GM12878 (cell line): ENCODE data around the gene MAOA. TPM values are rescaled to one million over a fixed set of nuclear protein-coding genes. Genes with fewer than 3 reads are reported as not detected.

Experiments
- ATAC-seq: fragments of 200-7000 bp; cut with Tn5 transposase; 3 replicates; pipeline ENCODE4 v1.9.1; 2020; ENCODE audit warnings: mild to moderate bottlenecking, moderate library complexity
- BruUV-seq: library from RNA; stranded (reverse); fragments of 400-500 nt; replicated peaks from 2 replicates; lab custom pipeline; 2021; lab: Mats Ljungman, UMichigan
- CTCF ChIA-PET: fragments of 300-600 bp; sonication (Branson Sonifier 250); formaldehyde crosslinking; extraction: SDS; loops from one replicate; lab custom pipeline; 2021; ENCODE audit warnings: inconsistent platforms; lab: Yijun Ruan, JAX
- POLR2A ChIA-PET: fragments of 350-600 bp; formaldehyde crosslinking; extraction: SDS; loops from one replicate; lab custom pipeline; 2021; ENCODE audit warnings: inconsistent platforms; lab: Charles Lee
- RAD21 ChIA-PET: fragments of 300-600 bp; sonication (Branson Sonifier 250); formaldehyde crosslinking; loops from one replicate; lab custom pipeline; 2023; ENCODE audit warnings: antibody characterized with exemption; ENCODE audit not compliant: unreplicated experiment; lab: Charles Lee
- SMC1A ChIA-PET: fragments of 300-600 bp; sonication (Branson Sonifier 250); formaldehyde crosslinking; loops from one replicate; lab custom pipeline; 2023; ENCODE audit not compliant: unreplicated experiment, uncharacterized antibody; lab: Charles Lee
- DNase-seq: peaks from one replicate; pipeline ENCODE4 v3.0.0-alpha.2; 2011; ENCODE audit warnings: low read depth, low spot score
- FAIRE-seq: peaks from 3 replicates; lab custom pipeline; 2011; peaks lifted over from hg19 to GRCh38; lab: Jason Lieb, UNC
- H2AFZ ChIP-seq: 2 replicates; pipeline ENCODE4 v1.6.0; 2011; ENCODE audit warnings: low read depth, low read length, control low read depth; ENCODE audit not compliant: control insufficient read depth
- H3K27ac ChIP-seq: 2 replicates; pipeline ENCODE4 v1.5.1; 2011; ENCODE audit warnings: control low read depth; ENCODE audit not compliant: control insufficient read depth, insufficient read depth
- H3K27me3 ChIP-seq, 2 experiments: replicated peaks in 1 of 2; 2 replicates each; pipeline versions ENCODE4 v1.6.0 to v1.6.1; 2011; ENCODE audit warnings: low read length in 1 of 2; ENCODE audit not compliant: control insufficient read depth in 2 of 2, insufficient read depth in 2 of 2
- H3K36me3 ChIP-seq, 2 experiments: 2 replicates each; pipeline ENCODE4 v1.5.1; 2011; ENCODE audit warnings: low read length in 1 of 2; ENCODE audit not compliant: control insufficient read depth in 2 of 2, insufficient read depth in 2 of 2
- H3K4me1 ChIP-seq: 2 replicates; pipeline ENCODE4 v1.6.1; 2011; ENCODE audit warnings: mild to moderate bottlenecking, low read length, moderate library complexity, mixed read lengths; ENCODE audit not compliant: control insufficient read depth, insufficient read depth
- H3K4me2 ChIP-seq: 2 replicates; pipeline ENCODE4 v1.6.0; 2011; ENCODE audit warnings: control low read depth; ENCODE audit not compliant: control insufficient read depth, insufficient read depth
- H3K4me3 ChIP-seq: fragments of 200-600 bp; sonication (generic); 2 replicates; pipeline ENCODE4 v1.5.1; 2016
- H3K79me2 ChIP-seq: 2 replicates; pipeline ENCODE4 v1.6.0; 2011; ENCODE audit warnings: low read length; ENCODE audit not compliant: control insufficient read depth, insufficient read depth
- H3K9ac ChIP-seq: 2 replicates; pipeline ENCODE4 v1.8.0; 2011; ENCODE audit warnings: low read length, control low read depth, mixed read lengths; ENCODE audit not compliant: control insufficient read depth, insufficient read depth
- H3K9me3 ChIP-seq: replicated peaks from 3 replicates; pipeline ENCODE4 v1.5.1; 2011; ENCODE audit warnings: mild to moderate bottlenecking, low read length; ENCODE audit not compliant: control insufficient read depth, insufficient read depth
- H4K20me1 ChIP-seq: 2 replicates; pipeline ENCODE4 v1.6.0; 2011; ENCODE audit not compliant: control insufficient read depth, insufficient read depth
- EP300 ChIP-seq, 2 experiments: fragments of 150-350 bp in 1 of 2; IDR thresholded peaks; 2 replicates each; pipeline ENCODE4 v1.6.1; 2011 to 2012; ENCODE audit warnings: low read depth in 2 of 2, low read length in 2 of 2, borderline replicate concordance in 1 of 2, improper control_type of control experiment in 1 of 2, inconsistent platforms in 1 of 2; ENCODE audit not compliant: control insufficient read depth in 1 of 2
- ETV6 ChIP-seq, 2 experiments: fragments of 450-650 bp in 1 of 2; IDR thresholded peaks in 1 of 2; conservative IDR thresholded peaks in 1 of 2; 2 replicates each; pipeline ENCODE4 v1.6.1; 2014; ENCODE audit warnings: antibody characterized with exemption in 1 of 2, borderline replicate concordance in 1 of 2, low read depth in 1 of 2, mild to moderate bottlenecking in 1 of 2, moderate library complexity in 1 of 2
- EZH2 ChIP-seq: IDR thresholded peaks from 2 replicates; pipeline ENCODE4 v1.6.1; 2012; ENCODE audit warnings: low read depth, mild to moderate bottlenecking, control low read depth, inconsistent platforms, low read length, borderline replicate concordance; ENCODE audit not compliant: control insufficient read depth
- GATAD2B ChIP-seq: fragments of 450-650 bp; conservative IDR thresholded peaks from 2 replicates; pipeline ENCODE4 v1.6.1; 2017; ENCODE audit warnings: low read depth, mild to moderate bottlenecking, moderate library complexity
- HDAC2 ChIP-seq: fragments of 200-600 bp; sonication (generic); IDR thresholded peaks from 2 replicates; pipeline ENCODE4 v1.6.1; 2017
- MEF2B ChIP-seq: fragments of 450-650 bp; IDR thresholded peaks from 2 replicates; pipeline ENCODE4 v1.6.1; 2018; ENCODE audit warnings: mild to moderate bottlenecking, moderate library complexity; ENCODE audit not compliant: partially characterized antibody, poor library complexity, severe bottlenecking
- POLR2A ChIP-seq: IDR thresholded peaks from 2 replicates; pipeline ENCODE4 v1.6.1; 2011; ENCODE audit warnings: low read depth, mild to moderate bottlenecking, low read length
- POLR2AphosphoS5 ChIP-seq: IDR thresholded peaks from 2 replicates; pipeline ENCODE4 v1.6.1; 2011; ENCODE audit warnings: mild to moderate bottlenecking, low read length, inconsistent platforms
- RUNX3 ChIP-seq: IDR thresholded peaks from 2 replicates; pipeline ENCODE4 v1.6.1; 2012; ENCODE audit warnings: low read length, inconsistent platforms
- SUZ12 ChIP-seq: fragments of 200-600 bp; sonication (generic); IDR thresholded peaks from one replicate; pipeline ENCODE4 v1.6.1; 2018; ENCODE audit warnings: antibody characterized with exemption, mild to moderate bottlenecking; ENCODE audit not compliant: unreplicated experiment
- ZNF687 ChIP-seq: fragments of 450-650 bp; IDR thresholded peaks from 2 replicates; pipeline ENCODE4 v1.6.1; 2017; ENCODE audit warnings: mild to moderate bottlenecking, moderate library complexity
- ZSCAN29 ChIP-seq: fragments of 450-650 bp; IDR thresholded peaks from 2 replicates; pipeline ENCODE4 v1.6.1; 2017; ENCODE audit warnings: mild to moderate bottlenecking, moderate library complexity
- WGBS: methylation state at CpG from one replicate; pipeline ENCODE4 v1.1.6; 2016; ENCODE audit warnings: low lambda C conversion rate; ENCODE audit not compliant: insufficient replicate concordance, insufficient coverage; ENCODE audit errors: missing lambda C conversion rate; 5-methylcytosine and 5-hydroxymethylcytosine counted together
- in situ Hi-C: fragments of 300-500 bp; cut with MboI; formaldehyde crosslinking; loops from 9 replicates; pipeline ENCODE4 v1.14.3; 2018; ENCODE audit warnings: mixed read lengths
- intact Hi-C: fragments of 100-400 bp; cut with micrococcal nuclease; formaldehyde crosslinking; loops from one replicate; pipeline ENCODE4 v1.14.2; 2022; ENCODE audit not compliant: unreplicated experiment
- polyA plus RNA-seq, 11 experiments: library from polyadenylated mRNA; depleted of rRNA in 4 of 11; unstranded in 6 of 11; stranded (reverse) in 5 of 11; fragments of >200 nt; fragmentation: Nextera tagmentation in 4 of 11; fragmentation: Illumina TruSeq in 1 of 11; extraction: Ambion mirVana in 4 of 11; extraction: Trizol in 1 of 11; gene quantifications; 1 replicate in 1 of 11; 2 replicates in 10 of 11; pipeline versions ENCODE4 v1.2.1 to v1.2.3, GENCODE V29; 2011 to 2016; ENCODE audit warnings: inconsistent platforms in 2 of 11, missing spikeins in 2 of 11, low read depth in 1 of 11
- total RNA-seq, 4 experiments: library from RNA; depleted of rRNA in 3 of 4; stranded (reverse); fragments of >200 nt in 3 of 4; fragmentation: Illumina TruSeq in 1 of 4; extraction: Trizol in 1 of 4; gene quantifications; 2 replicates each; pipeline versions ENCODE4 v1.2.1 to v1.2.3, GENCODE V29; 2013 to 2021
- TF ChIP-seq, protein P1 (sequence below): IDR thresholded peaks from 2 replicates; pipeline ENCODE4 v1.6.1; 2011; ENCODE audit warnings: borderline replicate concordance, low read depth, mild to moderate bottlenecking, moderate library complexity, low read length; ENCODE audit not compliant: insufficient read depth, poor library complexity, severe bottlenecking
- TF ChIP-seq, protein P2 (sequence below): IDR thresholded peaks from 2 replicates; pipeline ENCODE4 v1.6.1; 2012; ENCODE audit warnings: low read depth, low read length, improper control_type of control experiment
- TF ChIP-seq, protein P3 (sequence below): fragments of 450-650 bp; conservative IDR thresholded peaks from 2 replicates; pipeline ENCODE4 v1.6.1; 2017; ENCODE audit warnings: mild to moderate bottlenecking, moderate library complexity

MAOA gene
- total and polyA plus RNA-seq, 10 of the 15 experiments (the other 5 are each of a cell fraction or from before 2014, with no cell fraction given), result 0.02 to 0.51 (median 0.08) TPM; not detected in 7

DNA sequence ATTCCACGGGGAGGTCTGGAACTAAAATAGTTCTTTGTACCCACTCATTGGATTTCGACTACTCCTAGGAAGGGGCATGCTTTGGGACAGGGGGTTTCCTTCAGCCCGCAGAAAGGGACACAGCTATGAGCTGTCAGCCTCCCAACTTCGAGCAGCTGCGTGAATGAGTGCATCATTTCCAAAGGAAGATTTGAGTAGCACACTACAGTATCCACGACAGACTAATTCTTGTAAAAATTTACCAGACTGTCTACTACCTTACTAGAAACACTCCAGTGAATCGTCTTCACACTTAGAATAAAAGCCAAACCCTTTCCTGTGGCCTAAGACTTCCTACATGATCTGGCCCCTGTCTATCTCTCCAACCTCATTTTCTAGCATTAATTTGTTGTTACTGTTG, 101.9 kb downstream of the MAOA start:
- DNase-seq (no peak), FAIRE-seq (no peak), ATAC-seq (no peak)
- Histone ChIP-seq H3K27me3 (no peaks in the 10 kb centered on the region), H3K9me3 (no peaks in the 10 kb centered on the region), H3K4me1 (no peaks in the 10 kb centered on the region), H3K36me3 (no peaks in the 10 kb centered on the region), H2AFZ (no peak overlapping the region), H4K20me1 (no peaks in the 10 kb centered on the region), H3K9ac (no peak overlapping the region), H3K79me2 (no peaks in the 10 kb centered on the region), H3K4me3 (no peak overlapping the region), H3K27ac (no peak overlapping the region), H3K4me2 (no peak overlapping the region)
- ChIA-PET POLR2A (no interaction called here), SMC1A (no interaction called here), CTCF (no interaction called here), RAD21 (no interaction called here)
- WGBS, result 3% methylated on average over 7 of the region's 7 CpGs
- BruUV-seq, result no TSS peak
- in situ Hi-C loops, result no loop called here
- intact Hi-C loops, result no loop called here
- TF ChIP-seq EZH2, result no peak
- TF ChIP-seq, protein P1, sequence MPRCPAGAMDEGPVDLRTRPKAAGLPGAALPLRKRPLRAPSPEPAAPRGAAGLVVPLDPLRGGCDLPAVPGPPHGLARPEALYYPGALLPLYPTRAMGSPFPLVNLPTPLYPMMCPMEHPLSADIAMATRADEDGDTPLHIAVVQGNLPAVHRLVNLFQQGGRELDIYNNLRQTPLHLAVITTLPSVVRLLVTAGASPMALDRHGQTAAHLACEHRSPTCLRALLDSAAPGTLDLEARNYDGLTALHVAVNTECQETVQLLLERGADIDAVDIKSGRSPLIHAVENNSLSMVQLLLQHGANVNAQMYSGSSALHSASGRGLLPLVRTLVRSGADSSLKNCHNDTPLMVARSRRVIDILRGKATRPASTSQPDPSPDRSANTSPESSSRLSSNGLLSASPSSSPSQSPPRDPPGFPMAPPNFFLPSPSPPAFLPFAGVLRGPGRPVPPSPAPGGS, result no peak
- no peak for TF ChIP-seq GATAD2B
- no peak for TF ChIP-seq ZNF687
- no peak for TF ChIP-seq POLR2AphosphoS5
- TF ChIP-seq ZSCAN29, result no peak
- TF ChIP-seq ETV6 (conservative IDR thresholded peaks at IDR 0.05 in 1 of 2, IDR thresholded peaks at IDR 0.05 in 1 of 2; ENCODE audit: borderline replicate concordance in 1 of 2, low read depth in 1 of 2), result no peak
- TF ChIP-seq, protein P2, sequence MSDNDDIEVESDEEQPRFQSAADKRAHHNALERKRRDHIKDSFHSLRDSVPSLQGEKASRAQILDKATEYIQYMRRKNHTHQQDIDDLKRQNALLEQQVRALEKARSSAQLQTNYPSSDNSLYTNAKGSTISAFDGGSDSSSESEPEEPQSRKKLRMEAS, result no peak
- TF ChIP-seq, protein P3, sequence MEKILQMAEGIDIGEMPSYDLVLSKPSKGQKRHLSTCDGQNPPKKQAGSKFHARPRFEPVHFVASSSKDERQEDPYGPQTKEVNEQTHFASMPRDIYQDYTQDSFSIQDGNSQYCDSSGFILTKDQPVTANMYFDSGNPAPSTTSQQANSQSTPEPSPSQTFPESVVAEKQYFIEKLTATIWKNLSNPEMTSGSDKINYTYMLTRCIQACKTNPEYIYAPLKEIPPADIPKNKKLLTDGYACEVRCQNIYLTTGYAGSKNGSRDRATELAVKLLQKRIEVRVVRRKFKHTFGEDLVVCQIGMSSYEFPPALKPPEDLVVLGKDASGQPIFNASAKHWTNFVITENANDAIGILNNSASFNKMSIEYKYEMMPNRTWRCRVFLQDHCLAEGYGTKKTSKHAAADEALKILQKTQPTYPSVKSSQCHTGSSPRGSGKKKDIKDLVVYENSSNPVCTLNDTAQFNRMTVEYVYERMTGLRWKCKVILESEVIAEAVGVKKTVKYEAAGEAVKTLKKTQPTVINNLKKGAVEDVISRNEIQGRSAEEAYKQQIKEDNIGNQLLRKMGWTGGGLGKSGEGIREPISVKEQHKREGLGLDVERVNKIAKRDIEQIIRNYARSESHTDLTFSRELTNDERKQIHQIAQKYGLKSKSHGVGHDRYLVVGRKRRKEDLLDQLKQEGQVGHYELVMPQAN, result no peak
- no peak for TF ChIP-seq POLR2A
- TF ChIP-seq SUZ12, result no peak
- TF ChIP-seq EP300 (IDR thresholded peaks at IDR 0.05; ENCODE audit: borderline replicate concordance in 1 of 2, control insufficient read depth in 1 of 2, low read depth in 2 of 2, low read length in 2 of 2), result no peak
- no peak for TF ChIP-seq HDAC2
- no peak for TF ChIP-seq MEF2B
- TF ChIP-seq RUNX3, result no peak
